Measurements from ENCODE around the gene CBLB. TPM values are rescaled to one million over a fixed set of nuclear protein-coding genes. Genes with fewer than 3 reads are reported as not detected.

The CBLB gene
- 10 to 100 TPM; 20.2 to 34.5 TPM for total RNA-seq

DNA sequence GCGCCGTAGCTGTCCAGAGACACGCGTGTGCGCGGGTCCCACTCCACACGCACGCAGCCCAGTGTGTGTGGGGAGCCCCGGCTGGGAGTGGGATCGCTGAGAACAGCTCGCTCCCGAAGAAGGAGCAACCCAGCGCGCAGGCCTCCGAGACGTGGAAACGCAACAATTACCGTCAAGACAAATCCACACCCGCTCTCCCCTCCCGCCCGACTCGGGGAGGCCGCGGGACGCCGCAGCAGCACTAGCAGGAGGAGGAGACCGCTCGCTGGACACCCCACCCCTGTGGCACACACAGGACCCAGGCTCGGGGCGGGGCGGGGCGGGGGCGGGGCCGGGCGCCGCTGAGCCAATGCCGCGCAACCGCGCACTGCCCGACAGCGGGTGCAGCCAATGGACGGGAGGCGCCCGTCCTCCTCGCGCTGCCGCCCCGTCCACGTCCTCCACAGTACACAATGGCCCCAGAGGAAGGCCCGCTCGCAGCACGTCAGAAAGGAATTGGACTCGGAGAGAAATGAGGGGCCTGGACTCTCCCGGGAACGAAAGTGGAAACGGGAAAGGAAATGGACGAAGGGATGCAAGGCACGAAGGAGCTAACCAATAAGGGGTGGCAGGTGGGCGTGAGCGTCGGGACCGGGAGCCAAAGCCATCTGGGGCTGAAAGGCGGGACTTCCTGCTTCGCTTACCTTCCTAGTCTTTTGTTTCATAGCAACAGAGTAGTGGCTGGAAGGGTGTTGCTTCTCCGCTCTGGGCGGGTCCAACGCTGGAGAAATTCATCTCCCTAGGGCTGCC, at the start of gene CBLB:
Gene CBLB (minus strand): TSS at position 271 of the 789 bp plus-strand sequence. CDS start 1,435 bp downstream, outside the sequence.
- Histone ChIP-seq H3K9ac (ENCODE audit: low read depth in 2 of 2, low read length in 2 of 2) (peak within 1 kb of the TSS; percentile 87 to 97), H3K9me3 (no peaks in the 10 kb centered on the region), H3K27me3 (no peaks in the 10 kb centered on the region), H3K36me3 (no peaks in the 10 kb centered on the region), H3K27ac (peak within 1 kb of the TSS; percentile 98), H3K4me3 (peak within 1 kb of the TSS; percentile 94), H3K4me1 (no peaks in the 10 kb centered on the region)
- intact Hi-C loops (cut with DNase I) = loop anchor here (10.0 kb wide), 1 partner anchor 124 kb away; no protein-coding TSS in a partner anchor
- TF ChIP-seq, protein P1, sequence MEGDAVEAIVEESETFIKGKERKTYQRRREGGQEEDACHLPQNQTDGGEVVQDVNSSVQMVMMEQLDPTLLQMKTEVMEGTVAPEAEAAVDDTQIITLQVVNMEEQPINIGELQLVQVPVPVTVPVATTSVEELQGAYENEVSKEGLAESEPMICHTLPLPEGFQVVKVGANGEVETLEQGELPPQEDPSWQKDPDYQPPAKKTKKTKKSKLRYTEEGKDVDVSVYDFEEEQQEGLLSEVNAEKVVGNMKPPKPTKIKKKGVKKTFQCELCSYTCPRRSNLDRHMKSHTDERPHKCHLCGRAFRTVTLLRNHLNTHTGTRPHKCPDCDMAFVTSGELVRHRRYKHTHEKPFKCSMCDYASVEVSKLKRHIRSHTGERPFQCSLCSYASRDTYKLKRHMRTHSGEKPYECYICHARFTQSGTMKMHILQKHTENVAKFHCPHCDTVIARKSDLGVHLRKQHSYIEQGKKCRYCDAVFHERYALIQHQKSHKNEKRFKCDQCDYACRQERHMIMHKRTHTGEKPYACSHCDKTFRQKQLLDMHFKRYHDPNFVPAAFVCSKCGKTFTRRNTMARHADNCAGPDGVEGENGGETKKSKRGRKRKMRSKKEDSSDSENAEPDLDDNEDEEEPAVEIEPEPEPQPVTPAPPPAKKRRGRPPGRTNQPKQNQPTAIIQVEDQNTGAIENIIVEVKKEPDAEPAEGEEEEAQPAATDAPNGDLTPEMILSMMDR (IDR thresholded peaks at IDR 0.05) = no peak
- DNase-seq = peak; percentile 92

DNA sequence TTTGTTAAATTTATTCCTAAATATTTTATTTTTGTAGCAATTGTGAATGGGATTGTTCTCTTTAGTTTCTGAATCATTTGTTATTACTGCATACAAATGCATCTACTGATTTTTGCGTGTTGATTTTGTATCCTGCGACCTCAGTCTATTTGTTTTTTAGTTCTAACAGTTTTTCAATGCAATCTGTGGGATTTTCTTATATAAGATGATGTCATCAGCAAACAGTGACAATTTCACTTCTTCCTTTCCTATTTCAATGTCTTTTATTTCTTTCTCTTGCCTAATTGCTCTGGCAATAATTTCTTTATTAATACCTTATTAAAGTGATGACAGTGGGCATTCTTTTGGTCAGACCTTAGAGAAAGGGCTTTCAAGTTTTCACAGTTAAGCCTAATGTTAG, 48.0 kb upstream of the CBLB start:
- H3K27ac ChIP-seq = no peak overlapping the region
- H3K4me1 ChIP-seq = no peaks in the 10 kb centered on the region
- TF ChIP-seq, protein P1 (IDR thresholded peaks at IDR 0.05) = no peak
- H3K4me3 ChIP-seq = no peak overlapping the region
- DNase-seq = no peak
- H3K36me3 ChIP-seq = no peaks in the 10 kb centered on the region
- intact Hi-C loops (cut with DNase I) = no loop called here
- H3K27me3 ChIP-seq = no peaks in the 10 kb centered on the region
- no peaks in the 10 kb centered on the region for H3K9me3 ChIP-seq
- no peak overlapping the region for H3K9ac ChIP-seq (ENCODE audit: low read depth in 2 of 2, low read length in 2 of 2)

DNA sequence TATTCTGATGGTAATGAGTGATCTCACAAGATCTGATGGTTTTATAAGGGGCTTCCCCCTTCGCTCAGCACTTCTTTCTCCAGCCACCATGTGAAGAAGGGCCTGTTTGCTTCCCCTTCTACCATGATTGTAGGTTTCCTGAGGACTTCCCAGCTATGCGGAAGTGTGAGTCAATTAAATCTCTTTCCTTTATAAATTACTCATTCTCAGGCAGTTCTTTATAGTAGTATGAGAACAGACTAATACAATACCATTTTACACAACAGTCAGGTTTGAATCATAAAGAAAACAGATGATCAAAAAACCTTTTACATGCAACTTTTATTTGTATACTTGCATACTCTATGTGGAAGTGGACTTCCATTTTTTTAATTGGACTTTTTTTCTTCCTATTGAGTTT, 46.7 kb upstream of the CBLB start:
- Histone ChIP-seq H3K9ac (ENCODE audit: low read depth in 2 of 2, low read length in 2 of 2) (no peak overlapping the region), H3K4me3 (no peak overlapping the region), H3K9me3 (no peaks in the 10 kb centered on the region), H3K36me3 (no peaks in the 10 kb centered on the region), H3K4me1 (no peaks in the 10 kb centered on the region), H3K27me3 (no peaks in the 10 kb centered on the region), H3K27ac (no peak overlapping the region)
- no peak for DNase-seq
- TF ChIP-seq, protein P1 (IDR thresholded peaks at IDR 0.05) = no peak
- intact Hi-C loops (cut with DNase I) = no loop called here

DNA sequence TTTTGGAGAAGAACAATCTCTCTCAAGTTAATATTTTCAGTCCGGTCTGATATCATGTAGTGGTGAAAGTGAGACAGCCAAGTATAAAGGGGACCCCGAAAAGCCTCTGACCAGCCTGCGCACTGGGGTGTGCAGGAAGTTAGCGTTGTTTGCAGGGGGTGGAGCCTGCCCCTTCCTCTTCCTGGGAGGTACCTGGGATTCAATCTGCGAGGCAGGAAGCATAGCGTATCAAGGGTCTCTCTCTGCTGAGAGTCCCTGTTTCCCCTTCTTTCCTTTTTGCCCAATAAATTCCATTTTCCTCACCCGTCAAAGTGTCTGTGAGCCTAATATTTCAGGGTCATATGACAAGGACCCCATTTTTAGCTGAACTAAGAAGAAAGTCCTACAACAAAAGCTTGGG, 44.8 kb upstream of the CBLB start:
- Histone ChIP-seq H3K4me1 (no peaks in the 10 kb centered on the region), H3K27ac (no peak overlapping the region), H3K36me3 (no peaks in the 10 kb centered on the region), H3K4me3 (no peak overlapping the region), H3K9me3 (no peaks in the 10 kb centered on the region), H3K9ac (ENCODE audit: low read depth in 2 of 2, low read length in 2 of 2) (no peak overlapping the region), H3K27me3 (no peaks in the 10 kb centered on the region)
- no peak for DNase-seq
- TF ChIP-seq, protein P1 (IDR thresholded peaks at IDR 0.05) = no peak
- intact Hi-C loops (cut with DNase I) = no loop called here

DNA sequence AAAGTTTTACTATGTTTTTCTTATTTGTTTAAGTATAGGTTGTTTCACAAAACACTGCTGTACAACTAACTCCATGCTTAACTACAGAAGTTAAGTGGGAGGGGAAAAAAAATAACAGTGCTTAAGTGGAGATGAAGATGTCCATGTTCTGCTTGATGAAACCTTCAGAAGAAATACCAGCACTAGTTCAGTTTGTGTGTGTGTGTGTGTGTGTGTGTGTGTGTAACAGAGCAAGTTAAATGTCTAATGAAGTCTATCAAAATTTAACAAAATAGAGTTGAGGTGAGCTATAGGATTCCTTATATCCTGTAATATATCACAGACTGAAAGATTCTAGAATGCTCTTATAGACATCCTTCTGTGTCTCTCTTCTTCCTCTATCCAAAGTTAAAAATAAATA, 44.1 kb upstream of the CBLB start:
- TF ChIP-seq, protein P1 (IDR thresholded peaks at IDR 0.05) = no peak
- H3K36me3 ChIP-seq = no peaks in the 10 kb centered on the region
- no peak for DNase-seq

More for the DNA sequence above, 44.1 kb upstream of the CBLB start:
- H3K27me3 ChIP-seq = no peaks in the 10 kb centered on the region
- no peak overlapping the region for H3K4me3 ChIP-seq
- H3K4me1 ChIP-seq = no peaks in the 10 kb centered on the region
- no peak overlapping the region for H3K9ac ChIP-seq (ENCODE audit: low read depth in 2 of 2, low read length in 2 of 2)
- H3K27ac ChIP-seq = no peak overlapping the region
- intact Hi-C loops (cut with DNase I) = no loop called here
- H3K9me3 ChIP-seq = no peaks in the 10 kb centered on the region

All from colonic mucosa (tissue), 4 donors.